Measurements from ENCODE around the gene SYVN1. TPM values are rescaled to one million over a fixed set of nuclear protein-coding genes. Genes with fewer than 3 reads are reported as not detected.

Gene SYVN1
- total and polyA plus RNA-seq, 10 of the 15 experiments (the other 5 are each of a cell fraction or from before 2014, with no cell fraction given), result 0.79 to 63.6 (median 20.1) TPM

DNA sequence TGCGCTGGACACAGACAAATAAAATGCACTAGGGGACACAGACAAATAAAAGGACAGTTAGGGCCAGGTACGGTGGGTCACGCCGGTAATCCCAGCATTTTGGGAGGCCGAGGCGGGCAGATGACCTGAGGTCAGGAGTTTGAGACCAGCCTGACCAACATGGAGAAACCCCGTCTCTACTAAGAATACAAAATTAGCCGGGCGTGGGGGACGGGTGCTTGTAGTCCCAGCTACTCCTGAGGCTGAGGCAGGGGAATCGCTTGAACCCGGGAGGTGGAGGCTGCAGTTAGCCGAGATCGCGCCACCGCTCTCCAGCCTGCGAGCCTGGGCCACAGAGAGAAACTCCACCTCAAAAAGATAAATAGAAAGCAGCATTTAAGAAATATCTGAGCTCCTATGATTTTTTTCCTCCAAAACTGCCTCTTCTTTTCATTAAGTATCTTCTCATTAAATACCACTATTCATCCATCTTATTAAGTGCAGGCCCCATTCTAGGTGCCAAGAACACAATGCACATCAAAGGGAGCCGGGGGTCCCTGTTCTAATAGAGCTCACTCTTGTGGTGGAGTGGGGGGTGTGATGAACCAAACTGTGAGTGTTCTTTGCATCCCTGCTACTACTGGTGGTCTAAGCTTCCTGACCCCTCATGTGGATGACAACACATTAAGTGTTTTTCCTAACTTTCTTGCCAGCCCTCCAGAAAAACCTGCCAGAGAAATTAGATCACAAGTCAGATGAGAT is 16.1 kb downstream of the SYVN1 start:
- POLR2A ChIA-PET, result interaction anchor here (0.5 to 1.5 kb wide), 3 partner anchors 17 to 415 kb away, joined by 3 to 7 read pairs (median 7); partner anchors contain the start of genes CAPN1 and SYVN1
- Histone ChIP-seq H4K20me1 (ENCODE audit: control insufficient read depth, insufficient read depth) (no peaks in the 10 kb centered on the region; the same call in 1 of the 2 replicates), H3K36me3 (ENCODE audit: control insufficient read depth in 2 of 2, insufficient read depth in 2 of 2, low read length in 1 of 2) (peaks cover 9 to 19% of the 10 kb centered on the region in 2 experiments), H3K4me2 (ENCODE audit: control insufficient read depth, insufficient read depth) (no peak overlapping the region), H3K4me3 (no peak overlapping the region), H3K27ac (ENCODE audit: control insufficient read depth, insufficient read depth) (no peak overlapping the region), H3K4me1 (ENCODE audit: control insufficient read depth, insufficient read depth, low read length) (peaks cover 27% of the 10 kb centered on the region), H2AFZ (ENCODE audit: control insufficient read depth, low read depth, low read length) (no peak overlapping the region), H3K79me2 (ENCODE audit: control insufficient read depth, insufficient read depth, low read length) (peaks cover 52% of the 10 kb centered on the region), H3K9ac (ENCODE audit: control insufficient read depth, insufficient read depth, low read length) (no peak overlapping the region), H3K9me3 (replicated peaks; ENCODE audit: control insufficient read depth, insufficient read depth, low read length) (no peaks in the 10 kb centered on the region), H3K27me3 (replicated peaks in 1 of 2; ENCODE audit: control insufficient read depth in 2 of 2, insufficient read depth in 2 of 2, low read length in 1 of 2) (no peaks in the 10 kb centered on the region)
- BruUV-seq (replicated peaks), result no TSS peak
- no peak for ATAC-seq
- 80% methylated on average over 18 of the region's 18 CpGs for WGBS (ENCODE audit: insufficient coverage, insufficient replicate concordance, low lambda C conversion rate, missing lambda C conversion rate)
- no peak for DNase-seq (ENCODE audit: low read depth, low spot score)
- no peak for FAIRE-seq
- RAD21 ChIA-PET (ENCODE audit: unreplicated experiment), result interaction anchor here (0.6 to 2.3 kb wide), 6 partner anchors 11 to 270 kb away, joined by 3 to 12 read pairs (median 5); partner anchors contain the start of gene ARL2
- TF ChIP-seq CREM (IDR thresholded peaks at IDR 0.05; ENCODE audit: low read depth), result no peak
- TF ChIP-seq NFYA (IDR thresholded peaks at IDR 0.05; ENCODE audit: borderline replicate concordance, low read depth, low read length), result no peak
- no peak for TF ChIP-seq MLLT1 (IDR thresholded peaks at IDR 0.05)
- TF ChIP-seq MEF2A (IDR thresholded peaks at IDR 0.05; ENCODE audit: insufficient read depth, low read depth, low read length), result no peak
- TF ChIP-seq MTA3 (IDR thresholded peaks at IDR 0.05; ENCODE audit: borderline replicate concordance, low read length), result no peak
- no peak for TF ChIP-seq MEF2B (IDR thresholded peaks at IDR 0.05; ENCODE audit: partially characterized antibody, poor library complexity, severe bottlenecking)
- TF ChIP-seq, protein P1, sequence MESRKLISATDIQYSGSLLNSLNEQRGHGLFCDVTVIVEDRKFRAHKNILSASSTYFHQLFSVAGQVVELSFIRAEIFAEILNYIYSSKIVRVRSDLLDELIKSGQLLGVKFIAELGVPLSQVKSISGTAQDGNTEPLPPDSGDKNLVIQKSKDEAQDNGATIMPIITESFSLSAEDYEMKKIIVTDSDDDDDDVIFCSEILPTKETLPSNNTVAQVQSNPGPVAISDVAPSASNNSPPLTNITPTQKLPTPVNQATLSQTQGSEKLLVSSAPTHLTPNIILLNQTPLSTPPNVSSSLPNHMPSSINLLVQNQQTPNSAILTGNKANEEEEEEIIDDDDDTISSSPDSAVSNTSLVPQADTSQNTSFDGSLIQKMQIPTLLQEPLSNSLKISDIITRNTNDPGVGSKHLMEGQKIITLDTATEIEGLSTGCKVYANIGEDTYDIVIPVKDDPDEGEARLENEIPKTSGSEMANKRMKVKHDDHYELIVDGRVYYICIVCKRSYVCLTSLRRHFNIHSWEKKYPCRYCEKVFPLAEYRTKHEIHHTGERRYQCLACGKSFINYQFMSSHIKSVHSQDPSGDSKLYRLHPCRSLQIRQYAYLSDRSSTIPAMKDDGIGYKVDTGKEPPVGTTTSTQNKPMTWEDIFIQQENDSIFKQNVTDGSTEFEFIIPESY (IDR thresholded peaks at IDR 0.05), result no peak
- no peak for TF ChIP-seq RAD51 (IDR thresholded peaks at IDR 0.05)
- TF ChIP-seq CBX3 (IDR thresholded peaks at IDR 0.05; ENCODE audit: borderline replicate concordance, low read depth), result no peak
- TF ChIP-seq, protein P2, sequence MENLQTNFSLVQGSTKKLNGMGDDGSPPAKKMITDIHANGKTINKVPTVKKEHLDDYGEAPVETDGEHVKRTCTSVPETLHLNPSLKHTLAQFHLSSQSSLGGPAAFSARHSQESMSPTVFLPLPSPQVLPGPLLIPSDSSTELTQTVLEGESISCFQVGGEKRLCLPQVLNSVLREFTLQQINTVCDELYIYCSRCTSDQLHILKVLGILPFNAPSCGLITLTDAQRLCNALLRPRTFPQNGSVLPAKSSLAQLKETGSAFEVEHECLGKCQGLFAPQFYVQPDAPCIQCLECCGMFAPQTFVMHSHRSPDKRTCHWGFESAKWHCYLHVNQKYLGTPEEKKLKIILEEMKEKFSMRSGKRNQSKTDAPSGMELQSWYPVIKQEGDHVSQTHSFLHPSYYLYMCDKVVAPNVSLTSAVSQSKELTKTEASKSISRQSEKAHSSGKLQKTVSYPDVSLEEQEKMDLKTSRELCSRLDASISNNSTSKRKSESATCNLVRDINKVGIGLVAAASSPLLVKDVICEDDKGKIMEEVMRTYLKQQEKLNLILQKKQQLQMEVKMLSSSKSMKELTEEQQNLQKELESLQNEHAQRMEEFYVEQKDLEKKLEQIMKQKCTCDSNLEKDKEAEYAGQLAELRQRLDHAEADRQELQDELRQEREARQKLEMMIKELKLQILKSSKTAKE (IDR thresholded peaks at IDR 0.05; ENCODE audit: low read depth, poor library complexity, severe bottlenecking), result no peak
- no peak for TF ChIP-seq SIX5 (IDR thresholded peaks at IDR 0.05; ENCODE audit: low read depth, low read length, severe bottlenecking)
- no peak for TF ChIP-seq NR2C2 (IDR thresholded peaks at IDR 0.05; ENCODE audit: borderline replicate concordance, control insufficient read depth, insufficient read length, low read depth)
- TF ChIP-seq EGR1 (IDR thresholded peaks at IDR 0.05; ENCODE audit: borderline replicate concordance in 1 of 2, low read depth in 2 of 2, low read length in 2 of 2), result no peak
- no peak for TF ChIP-seq EP300 (IDR thresholded peaks at IDR 0.05; ENCODE audit: borderline replicate concordance in 1 of 2, control insufficient read depth in 1 of 2, low read depth in 2 of 2, low read length in 2 of 2)
- CTCF ChIA-PET, result interaction anchor here (0.5 to 3.5 kb wide), 18 partner anchors 8 to 340 kb away, joined by 3 to 37 read pairs (median 4); partner anchors contain the start of genes ARL2, CAPN1 and SF1
- intact Hi-C loops (cut with micrococcal nuclease; ENCODE audit: unreplicated experiment) (loop anchor here (10.0 kb wide), 2 partner anchors 217 to 343 kb away; partner anchors contain the start of genes DPF2 and SF1), in situ Hi-C loops (cut with MboI) (no loop called here)
- SMC1A ChIA-PET (ENCODE audit: uncharacterized antibody, unreplicated experiment), result interaction anchor here (0.8 to 2.8 kb wide), 8 partner anchors 19 to 270 kb away, joined by 3 to 11 read pairs (median 4); partner anchors contain the start of gene ARL2
